Neural cell (in vitro differentiated cells): ENCODE results near the gene CAPN7. TPM values are rescaled to one million over a fixed set of nuclear protein-coding genes. Genes with fewer than 3 reads are reported as not detected.
"Not testable (repeated sequence)": the region's sequence is repeated elsewhere in the genome, so short reads cannot be mapped to it uniquely, and the experiment has no call there.

ENCODE experiments used
- H2AFZ ChIP-seq: fragments of 200-600, 300-800 bp; sonication (generic), shearing (Covaris generic); 2 replicates; pipeline ENCODE4 v1.6.0; 2014; ENCODE audit warnings: low read depth, mild to moderate bottlenecking, antibody characterized with exemption, low read length, moderate library complexity
- H3F3A ChIP-seq: fragments of 200-600 bp; shearing (Covaris generic); 2 replicates; pipeline ENCODE4 v1.6.1; 2016; ENCODE audit warnings: mild to moderate bottlenecking, moderate library complexity, mixed read lengths, antibody characterized with exemption, low read length; ENCODE audit not compliant: insufficient read depth, poor library complexity, severe bottlenecking
- H3K27ac ChIP-seq: fragments of 200-600, 300-800 bp; sonication (generic), shearing (Covaris generic); 2 replicates; pipeline ENCODE4 v1.5.1; 2014; ENCODE audit warnings: mild to moderate bottlenecking, low read length, moderate library complexity
- H3K27me3 ChIP-seq: fragments of 300-800, 200-600 bp; sonication (generic), shearing (Covaris generic); 2 replicates; pipeline ENCODE4 v1.6.0; 2014; ENCODE audit warnings: mild to moderate bottlenecking, low read depth, low read length, moderate library complexity; ENCODE audit not compliant: insufficient read depth
- H3K36me3 ChIP-seq: fragments of 300-800, 200-600 bp; sonication (generic), shearing (Covaris generic); 2 replicates; pipeline ENCODE4 v1.5.1; 2014; ENCODE audit warnings: mild to moderate bottlenecking, antibody characterized with exemption, low read length, moderate library complexity; ENCODE audit not compliant: insufficient read depth
- H3K4me2 ChIP-seq: fragments of 300-800, 200-600 bp; sonication (generic), shearing (Covaris generic); 2 replicates; pipeline ENCODE4 v1.6.0; 2014; ENCODE audit warnings: mild to moderate bottlenecking, low read length
- H3K4me3 ChIP-seq: fragments of 300-800, 200-600 bp; sonication (generic), shearing (Covaris generic); 2 replicates; pipeline ENCODE4 v1.5.1; 2014; ENCODE audit warnings: mild to moderate bottlenecking, low read length, moderate library complexity
- H3K79me2 ChIP-seq: fragments of 200-600 bp; shearing (Covaris generic); replicated peaks from 2 replicates; pipeline ENCODE4 v1.6.0; 2014; ENCODE audit warnings: mild to moderate bottlenecking, low read length, moderate library complexity; ENCODE audit not compliant: insufficient read depth
- H3K9ac ChIP-seq: fragments of 300-800, 200-600 bp; sonication (generic), shearing (Covaris generic); 2 replicates; pipeline ENCODE4 v1.6.1; 2016; ENCODE audit warnings: mild to moderate bottlenecking, low read length, mixed read lengths
- H3K9me2 ChIP-seq: fragments of 200-600 bp; shearing (Covaris generic); 2 replicates; pipeline ENCODE4 v1.6.1; 2016; ENCODE audit warnings: mild to moderate bottlenecking, low read length, mixed read lengths; ENCODE audit not compliant: insufficient read depth
- H3K9me3 ChIP-seq: fragments of 200-600, 300-800 bp; sonication (generic), shearing (Covaris generic); 2 replicates; pipeline ENCODE4 v1.6.1; 2016; ENCODE audit warnings: mild to moderate bottlenecking, mixed run types, low read length, moderate library complexity, mixed read lengths
- H4K20me1 ChIP-seq: fragments of 200-600 bp; shearing (Covaris generic); 2 replicates; pipeline ENCODE4 v1.6.1; 2016; ENCODE audit warnings: mild to moderate bottlenecking, mixed run types; ENCODE audit not compliant: insufficient read depth
- EZH2 ChIP-seq: fragments of 200-600, 300-800 bp; shearing (Covaris generic), sonication (generic); IDR thresholded peaks from 2 replicates; pipeline ENCODE4 v1.6.1; 2014; ENCODE audit warnings: antibody characterized with exemption, low read length, borderline replicate concordance, mild to moderate bottlenecking; ENCODE audit not compliant: insufficient read depth, poor library complexity, severe bottlenecking
- MXI1 ChIP-seq: fragments of 450-650 bp; conservative IDR thresholded peaks from 2 replicates; pipeline ENCODE4 v1.6.1; 2014; ENCODE audit warnings: antibody characterized with exemption, mild to moderate bottlenecking; ENCODE audit not compliant: poor library complexity, severe bottlenecking
- POLR2AphosphoS5 ChIP-seq: IDR thresholded peaks from 2 replicates; pipeline ENCODE4 v1.6.1; 2012
- RAD21 ChIP-seq: fragments of 450-650 bp; conservative IDR thresholded peaks from 2 replicates; pipeline ENCODE4 v1.6.1; 2014; ENCODE audit warnings: antibody characterized with exemption, mild to moderate bottlenecking, moderate library complexity
- REST ChIP-seq: IDR thresholded peaks from 2 replicates; pipeline ENCODE4 v1.6.1; 2012; ENCODE audit warnings: borderline replicate concordance
- SMC3 ChIP-seq: fragments of 450-650 bp; conservative IDR thresholded peaks from 2 replicates; pipeline ENCODE4 v1.6.1; 2014; ENCODE audit warnings: antibody characterized with exemption, mild to moderate bottlenecking, moderate library complexity; ENCODE audit not compliant: poor library complexity
- TAF1 ChIP-seq: IDR thresholded peaks from 2 replicates; pipeline ENCODE4 v1.6.1; 2012; ENCODE audit warnings: low read depth
- polyA plus RNA-seq: library from polyadenylated mRNA; depleted of rRNA; stranded (reverse); fragments of >200 nt; gene quantifications from 2 replicates; pipeline ENCODE4 v1.2.3, GENCODE V29; 2014

CAPN7 gene
- polyA plus RNA-seq, 1 donor from 2014 or later: 60.9 TPM

- H3K27me3 ChIP-seq: no peaks in the 10 kb centered on the region
- H3K4me3 ChIP-seq: no peak overlapping the region
- no peak overlapping the region for H3K27ac ChIP-seq
- no peaks in the 10 kb centered on the region for H3K36me3 ChIP-seq
- H3K9me3 ChIP-seq: no peaks in the 10 kb centered on the region
- no peaks in the 10 kb centered on the region for H3K79me2 ChIP-seq
- no peak overlapping the region for H3K4me2 ChIP-seq
- no peak overlapping the region for H3K9ac ChIP-seq
- H3K9me2 ChIP-seq: no peaks in the 10 kb centered on the region
- no peaks in the 10 kb centered on the region for H3F3A ChIP-seq
- no peak for TF ChIP-seq SMC3
- no peak for TF ChIP-seq TAF1
- no peak for TF ChIP-seq RAD21
- no peak for TF ChIP-seq EZH2
- H4K20me1 ChIP-seq: no peaks in the 10 kb centered on the region
- H2AFZ ChIP-seq: no peak overlapping the region
Observed at GRCh38 chr3:15186101-15186476, 20.0 kb upstream of the CAPN7 start.

GRCh38 chr3:15186477-15187164 lies 19.4 kb upstream of the CAPN7 start:
- not testable (repeated sequence) for H2AFZ ChIP-seq, H3K4me3 ChIP-seq, H3K4me2 ChIP-seq, H3K9me2 ChIP-seq, H3K9me3 ChIP-seq, H3K9ac ChIP-seq, H3K27ac ChIP-seq, H3K36me3 ChIP-seq, H3F3A ChIP-seq, H3K27me3 ChIP-seq, H3K79me2 ChIP-seq, H4K20me1 ChIP-seq

GRCh38 chr3:15197340-15198029 lies 8.6 kb upstream of the CAPN7 start:
- Histone ChIP-seq H3F3A (no peaks in the 10 kb centered on the region), H4K20me1 (no peaks in the 10 kb centered on the region), H3K36me3 (no peaks in the 10 kb centered on the region), H3K4me3 (no peak overlapping the region), H3K9me3 (no peaks in the 10 kb centered on the region), H2AFZ (no peak overlapping the region), H3K4me2 (no peak overlapping the region), H3K9me2 (no peaks in the 10 kb centered on the region), H3K79me2 (no peaks in the 10 kb centered on the region), H3K9ac (no peak overlapping the region), H3K27me3 (no peaks in the 10 kb centered on the region), H3K27ac (no peak overlapping the region)
- no peak for TF ChIP-seq EZH2

GRCh38 chr3:15198686-15199085 lies 7.4 kb upstream of the CAPN7 start:
- no peak overlapping the region for H3K4me2 ChIP-seq
- H3K9me2 ChIP-seq: no peaks in the 10 kb centered on the region
- no peaks in the 10 kb centered on the region for H3F3A ChIP-seq
- H3K79me2 ChIP-seq: no peaks in the 10 kb centered on the region
- no peaks in the 10 kb centered on the region for H4K20me1 ChIP-seq
- no peaks in the 10 kb centered on the region for H3K27me3 ChIP-seq
- H3K27ac ChIP-seq: no peak overlapping the region
- TF ChIP-seq REST: no peak
- no peak for TF ChIP-seq POLR2AphosphoS5
- no peak for TF ChIP-seq MXI1
- H2AFZ ChIP-seq: no peak overlapping the region
- no peak overlapping the region for H3K4me3 ChIP-seq
- no peaks in the 10 kb centered on the region for H3K9me3 ChIP-seq
- no peaks in the 10 kb centered on the region for H3K36me3 ChIP-seq
- no peak overlapping the region for H3K9ac ChIP-seq
